Memory B cell (primary cell): ENCODE results near the gene RAB11FIP4.
A peak's percentile ranks its signal among the peaks of the same experiment; 100 is the strongest.

Source experiments
- ATAC-seq: fragments of 150-1000 bp; cut with Tn5 transposase; 2 replicates; pipeline ENCODE4 v1.10.0; 2021; ENCODE audit warnings: low read depth, mild to moderate bottlenecking, moderate library complexity
- DNase-seq, 2 donors: peaks; one replicate each; pipeline ENCODE4 v3.0.0; 2022; ENCODE audit warnings: low spot score in 2 of 2
- H3K27ac Mint-ChIP-seq: one replicate; pipeline ENCODE4 v1.8.0; 2022; ENCODE audit warnings: mild to moderate bottlenecking, moderate library complexity, mixed read lengths
- H3K27me3 Mint-ChIP-seq: one replicate; pipeline ENCODE4 v1.8.0; 2022; ENCODE audit warnings: mixed read lengths
- H3K36me3 Mint-ChIP-seq: one replicate; pipeline ENCODE4 v1.8.0; 2022; ENCODE audit warnings: mild to moderate bottlenecking, mixed read lengths
- H3K4me1 Mint-ChIP-seq: one replicate; pipeline ENCODE4 v1.8.0; 2022; ENCODE audit warnings: mixed read lengths
- H3K4me3 Mint-ChIP-seq: one replicate; pipeline ENCODE4 v1.8.0; 2022; ENCODE audit warnings: mild to moderate bottlenecking, moderate library complexity, mixed read lengths
- H3K9me3 Mint-ChIP-seq: one replicate; pipeline ENCODE4 v1.8.0; 2022; ENCODE audit warnings: mixed read lengths

The RAB11FIP4 gene

DNA sequence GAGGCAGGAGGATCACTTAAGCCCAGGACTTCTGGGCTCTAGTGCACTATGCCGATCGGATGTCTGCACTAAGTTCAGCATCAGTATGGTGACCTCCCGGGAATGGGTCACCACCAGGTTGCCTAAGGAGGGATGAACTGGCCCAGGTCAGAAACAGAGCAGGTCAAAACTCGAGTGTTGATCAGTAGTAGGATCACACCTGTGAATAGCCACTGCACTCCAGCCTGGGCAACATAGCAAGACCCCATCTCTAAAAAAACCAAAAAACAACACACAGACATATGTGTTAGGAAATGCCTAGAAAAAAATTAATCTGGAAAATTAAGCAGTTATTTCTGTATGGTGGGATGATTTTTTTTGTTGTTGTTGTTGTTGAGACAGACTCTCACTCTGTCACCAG, 127.0 kb downstream of the RAB11FIP4 start:
- Mint-ChIP-seq H3K9me3 (no peaks in the 10 kb centered on the region), H3K36me3 (peaks cover 22% of the 10 kb centered on the region), H3K27ac (no peak overlapping the region), H3K4me1 (peaks cover 7% of the 10 kb centered on the region), H3K27me3 (no peaks in the 10 kb centered on the region), H3K4me3 (no peak overlapping the region)
- ATAC-seq (no peak), DNase-seq (no peak)

DNA sequence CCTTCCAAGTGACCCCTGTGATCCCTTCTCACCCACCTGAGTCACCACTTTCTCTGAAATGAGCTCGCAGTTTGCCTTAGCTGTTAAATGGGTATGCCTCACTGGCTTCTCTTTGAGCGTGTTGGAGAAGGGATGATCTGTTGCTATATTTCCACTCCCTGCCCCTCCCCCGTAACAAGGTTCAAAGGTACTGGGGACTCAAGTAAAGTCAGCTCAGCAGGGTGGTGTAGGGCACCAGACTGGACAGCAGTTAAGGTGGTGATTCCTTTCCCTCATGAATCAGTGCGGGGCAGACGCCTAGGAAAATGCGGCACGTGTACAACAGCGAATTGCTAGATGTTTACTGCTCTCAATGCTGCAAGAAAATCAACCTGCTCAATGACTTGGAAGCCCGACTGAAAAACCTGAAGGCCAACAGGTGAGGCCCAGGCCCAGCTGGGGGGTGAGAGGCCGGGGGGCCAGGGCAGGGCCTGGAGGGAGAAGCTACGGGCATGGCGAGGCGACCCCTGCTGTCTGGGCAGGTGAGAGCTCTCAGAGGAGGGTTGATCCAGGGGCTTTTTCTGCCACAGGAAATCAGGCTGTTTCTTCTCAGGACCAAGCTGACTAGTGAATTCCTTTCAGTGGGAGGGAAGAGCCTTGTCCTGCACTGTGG, 130.3 kb downstream of the RAB11FIP4 start:
- DNase-seq (no peak), ATAC-seq (no peak)
- no peak overlapping the region for H3K27ac Mint-ChIP-seq
- peaks cover 5% of the 10 kb centered on the region for H3K4me1 Mint-ChIP-seq
- H3K9me3 Mint-ChIP-seq: no peaks in the 10 kb centered on the region
- H3K4me3 Mint-ChIP-seq: no peak overlapping the region
- no peaks in the 10 kb centered on the region for H3K27me3 Mint-ChIP-seq
- peaks cover 31% of the 10 kb centered on the region for H3K36me3 Mint-ChIP-seq

DNA sequence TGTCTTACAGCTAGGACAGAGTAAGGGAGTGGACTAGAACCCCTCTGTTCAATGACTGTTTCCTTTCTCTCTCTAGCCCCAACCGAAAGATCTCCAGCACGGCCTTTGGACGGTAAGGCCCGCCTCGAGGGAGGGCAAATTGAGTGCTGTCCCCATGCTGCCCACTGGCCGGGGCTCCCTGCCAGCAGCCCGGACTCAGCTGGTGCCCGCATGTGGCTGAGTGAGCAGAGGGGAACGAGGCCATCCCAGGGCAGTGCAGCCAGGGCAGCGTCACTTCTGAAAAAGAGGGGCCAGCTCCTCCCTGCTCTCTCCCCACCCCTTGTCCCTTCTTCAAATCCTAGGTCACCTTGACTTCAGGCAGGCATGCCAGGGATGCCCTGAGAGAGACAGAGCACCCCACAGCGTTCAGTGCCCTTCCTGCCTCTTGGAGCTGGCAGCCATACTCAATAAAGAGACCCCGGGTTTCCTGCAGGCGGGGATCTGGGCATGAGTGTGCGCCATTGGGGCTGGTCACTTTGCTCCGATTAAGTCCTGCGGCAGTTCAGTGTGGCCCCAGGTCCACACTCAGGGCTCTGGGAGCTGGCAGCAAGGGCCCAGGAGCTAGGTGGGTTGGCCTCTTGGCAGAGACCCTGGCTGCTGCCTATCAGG, 130.9 kb downstream of the RAB11FIP4 start:
- H3K4me3 Mint-ChIP-seq: no peak overlapping the region
- H3K36me3 Mint-ChIP-seq: peaks cover 31% of the 10 kb centered on the region
- no peak for ATAC-seq
- no peak overlapping the region for H3K27ac Mint-ChIP-seq
- H3K27me3 Mint-ChIP-seq: no peaks in the 10 kb centered on the region
- no peak for DNase-seq
- peaks cover 4% of the 10 kb centered on the region for H3K4me1 Mint-ChIP-seq
- H3K9me3 Mint-ChIP-seq: no peaks in the 10 kb centered on the region

DNA sequence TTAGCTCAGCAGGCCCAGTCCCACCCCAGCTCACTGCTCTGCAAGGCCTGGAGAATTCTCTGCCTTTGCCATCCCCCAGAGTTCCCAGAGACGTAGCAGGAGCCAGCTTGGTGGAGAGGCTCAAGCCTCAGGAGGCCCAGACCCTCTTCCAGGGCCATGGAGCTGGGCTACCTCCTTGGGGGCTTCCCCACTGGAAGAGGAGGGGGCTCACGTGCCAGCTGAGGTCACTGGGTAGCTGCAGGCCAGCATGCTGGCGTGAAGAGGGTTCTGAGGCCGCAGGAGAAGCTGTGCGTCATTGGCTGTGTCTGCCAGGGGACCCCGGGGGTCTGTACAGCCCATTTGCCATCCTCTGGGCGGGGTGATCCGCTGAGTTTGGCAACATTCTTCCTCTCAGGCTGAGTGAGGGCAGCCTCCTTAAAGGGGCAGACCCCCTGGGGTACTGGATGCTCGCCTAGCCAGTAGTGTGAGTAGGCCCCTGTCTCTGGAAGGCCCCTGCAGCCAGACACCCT, 131.6 kb downstream of the RAB11FIP4 start:
- Mint-ChIP-seq H3K36me3 (peaks cover 31% of the 10 kb centered on the region), H3K9me3 (no peaks in the 10 kb centered on the region), H3K4me1 (peaks cover 4% of the 10 kb centered on the region), H3K27me3 (no peaks in the 10 kb centered on the region), H3K27ac (no peak overlapping the region), H3K4me3 (no peak overlapping the region)
- DNase-seq (no peak), ATAC-seq (no peak)

DNA sequence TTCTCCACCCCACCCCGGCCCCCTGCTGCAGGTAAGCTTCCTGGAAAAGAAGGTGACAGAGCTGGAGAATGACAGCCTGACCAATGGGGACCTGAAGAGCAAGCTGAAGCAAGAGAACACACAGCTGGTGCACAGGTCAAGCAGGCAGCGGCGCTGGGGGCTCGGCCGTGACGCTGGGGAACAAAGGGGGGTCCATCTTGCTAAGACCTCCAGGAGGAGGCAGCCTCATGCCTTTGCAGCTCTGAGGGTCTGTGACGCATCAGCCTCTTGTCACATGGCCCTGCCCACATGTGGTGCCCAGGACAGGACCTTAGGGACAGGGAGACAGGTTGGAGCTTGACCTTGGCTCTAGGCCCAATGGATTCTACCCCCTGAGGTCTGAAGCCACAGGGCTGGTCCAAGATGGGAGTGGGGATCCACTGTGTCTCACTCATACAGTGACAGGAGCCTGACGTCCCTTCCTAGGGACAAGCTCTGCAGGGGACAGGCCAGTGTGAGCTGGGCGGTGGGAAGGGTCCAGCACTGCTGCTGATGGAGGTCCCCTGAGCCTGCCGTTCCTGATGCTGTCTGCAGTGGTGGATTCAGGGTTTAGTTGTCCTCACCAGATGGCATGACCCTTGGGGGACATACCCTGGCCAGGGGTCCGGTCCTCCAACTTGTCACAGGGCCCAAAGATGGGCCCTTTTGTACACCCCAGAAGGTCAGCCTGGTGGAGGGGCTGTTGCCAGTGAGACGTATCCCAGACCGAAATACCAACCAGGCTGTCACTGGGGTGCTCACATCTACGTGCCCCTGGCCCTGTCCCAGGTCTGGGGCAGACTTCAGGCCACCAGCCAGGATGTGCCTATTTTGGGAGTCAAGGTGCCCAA, 132.6 kb downstream of the RAB11FIP4 start:
- Mint-ChIP-seq H3K27me3 (no peaks in the 10 kb centered on the region), H3K36me3 (peaks cover 31% of the 10 kb centered on the region), H3K4me1 (peaks cover 4% of the 10 kb centered on the region), H3K9me3 (no peaks in the 10 kb centered on the region), H3K27ac (no peak overlapping the region), H3K4me3 (no peak overlapping the region)
- no peak for DNase-seq
- no peak for ATAC-seq

DNA sequence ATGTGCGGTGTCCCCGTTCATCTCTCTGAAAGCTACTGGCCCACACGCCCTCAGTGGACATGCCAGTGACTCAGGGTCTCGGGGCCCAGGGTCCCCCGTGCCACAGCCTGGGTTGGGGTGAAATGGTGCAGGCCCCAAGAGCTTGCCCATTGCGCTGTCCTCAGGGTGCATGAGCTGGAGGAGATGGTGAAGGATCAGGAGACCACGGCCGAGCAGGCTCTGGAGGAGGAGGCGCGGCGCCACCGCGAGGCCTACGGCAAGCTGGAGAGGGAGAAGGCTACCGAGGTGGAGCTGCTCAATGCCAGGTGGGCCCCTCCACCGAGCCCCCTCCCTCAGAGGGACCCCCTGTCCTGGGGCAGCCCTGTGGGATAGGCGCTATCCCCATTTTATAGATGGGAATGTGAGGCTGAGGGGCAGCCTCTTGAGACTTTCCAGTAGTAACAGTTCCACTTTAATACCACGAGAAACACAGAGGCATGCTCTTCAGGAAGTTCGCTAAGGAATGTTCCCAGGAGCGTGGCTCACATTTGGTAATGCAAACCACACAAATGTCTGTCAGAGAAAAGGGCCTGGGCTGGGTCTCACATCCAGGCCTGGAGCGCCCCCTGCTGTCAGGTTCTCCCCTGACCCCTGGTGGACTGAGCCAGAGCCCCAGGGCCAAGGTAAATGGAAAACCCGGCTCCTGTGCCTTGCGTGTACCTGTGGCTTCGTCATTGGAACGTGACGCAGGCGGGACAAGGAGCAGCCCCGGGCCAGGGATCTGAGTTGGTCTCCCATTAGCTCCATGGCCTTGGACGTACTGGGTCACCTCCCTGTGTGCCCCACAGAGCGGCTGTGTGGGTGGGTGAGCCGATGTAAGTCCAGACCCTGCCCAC, 133.7 kb downstream of the RAB11FIP4 start:
- H3K27me3 Mint-ChIP-seq: no peaks in the 10 kb centered on the region
- H3K9me3 Mint-ChIP-seq: no peaks in the 10 kb centered on the region
- DNase-seq (peak; percentile 91 to 98), ATAC-seq (peak; percentile 85)
- peaks cover 28% of the 10 kb centered on the region for H3K36me3 Mint-ChIP-seq
- peaks cover 4% of the 10 kb centered on the region for H3K4me1 Mint-ChIP-seq
- H3K4me3 Mint-ChIP-seq: no peak overlapping the region
- no peak overlapping the region for H3K27ac Mint-ChIP-seq

DNA sequence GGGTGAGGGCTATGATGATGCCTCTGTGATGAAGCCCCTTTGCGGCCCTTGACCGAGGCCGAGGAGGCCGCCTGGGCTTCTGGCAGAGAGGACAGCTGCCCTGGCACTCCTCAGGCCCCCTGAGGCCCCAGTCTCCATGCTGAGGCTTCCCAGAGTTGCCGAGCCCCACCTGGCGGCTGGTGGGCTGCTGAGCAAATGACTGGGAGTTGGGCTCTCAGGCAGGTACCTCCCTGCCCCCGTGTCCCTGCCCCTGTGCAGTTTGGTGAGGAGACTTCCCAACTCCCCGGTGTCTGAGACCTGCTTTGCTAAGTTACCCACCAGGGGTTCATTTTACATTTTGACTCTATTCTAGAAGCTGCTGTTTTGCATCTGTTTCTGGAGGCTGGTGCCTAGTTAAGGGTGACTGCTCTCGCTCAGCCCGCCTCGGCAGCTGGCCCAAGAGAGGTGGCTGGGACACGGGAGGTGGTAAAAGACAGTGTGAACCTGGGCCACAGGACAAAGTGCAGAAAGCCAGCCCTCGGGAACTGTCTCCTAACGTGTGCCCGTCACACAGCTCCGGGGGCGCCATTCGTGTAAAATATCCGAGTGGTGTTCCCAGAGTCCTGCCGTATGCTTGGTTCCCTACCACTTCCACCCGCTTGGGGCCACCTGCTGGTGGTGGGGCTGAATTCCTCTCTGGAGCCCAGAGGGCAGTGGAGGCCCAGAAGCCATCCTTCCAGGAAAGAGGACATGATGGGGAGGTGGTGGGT, 134.5 kb downstream of the RAB11FIP4 start:
- Mint-ChIP-seq H3K4me1 (peaks cover 4% of the 10 kb centered on the region), H3K36me3 (peaks cover 25% of the 10 kb centered on the region), H3K27me3 (no peaks in the 10 kb centered on the region), H3K9me3 (no peaks in the 10 kb centered on the region), H3K4me3 (peak overlapping the region; percentile 47), H3K27ac (no peak overlapping the region)
- DNase-seq: peak; percentile 39 to 44
- ATAC-seq: peak; percentile 71

DNA sequence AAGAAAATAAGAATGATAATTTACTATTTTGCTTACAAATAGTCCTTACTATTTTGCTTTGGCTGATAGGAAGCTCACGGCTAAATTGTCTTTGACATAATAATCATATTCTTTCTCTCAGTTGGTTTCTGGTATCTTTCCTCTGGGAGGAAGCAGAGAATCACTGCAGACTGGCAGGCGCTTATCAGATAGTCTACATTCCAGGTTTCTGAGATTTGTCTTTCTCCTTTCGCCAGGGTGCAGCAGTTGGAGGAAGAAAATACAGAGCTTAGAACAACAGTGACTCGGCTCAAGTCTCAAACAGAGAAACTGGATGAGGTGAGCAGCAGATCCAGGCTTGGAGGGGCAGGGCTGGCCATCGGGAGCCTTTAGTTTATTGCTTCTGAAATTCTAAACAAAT, 136.1 kb downstream of the RAB11FIP4 start:
- no peaks in the 10 kb centered on the region for H3K27me3 Mint-ChIP-seq
- no peaks in the 10 kb centered on the region for H3K9me3 Mint-ChIP-seq
- no peak overlapping the region for H3K27ac Mint-ChIP-seq
- DNase-seq: no peak
- H3K36me3 Mint-ChIP-seq: peaks cover 28% of the 10 kb centered on the region
- H3K4me3 Mint-ChIP-seq: no peak overlapping the region
- ATAC-seq: no peak
- peaks cover 4% of the 10 kb centered on the region for H3K4me1 Mint-ChIP-seq

DNA sequence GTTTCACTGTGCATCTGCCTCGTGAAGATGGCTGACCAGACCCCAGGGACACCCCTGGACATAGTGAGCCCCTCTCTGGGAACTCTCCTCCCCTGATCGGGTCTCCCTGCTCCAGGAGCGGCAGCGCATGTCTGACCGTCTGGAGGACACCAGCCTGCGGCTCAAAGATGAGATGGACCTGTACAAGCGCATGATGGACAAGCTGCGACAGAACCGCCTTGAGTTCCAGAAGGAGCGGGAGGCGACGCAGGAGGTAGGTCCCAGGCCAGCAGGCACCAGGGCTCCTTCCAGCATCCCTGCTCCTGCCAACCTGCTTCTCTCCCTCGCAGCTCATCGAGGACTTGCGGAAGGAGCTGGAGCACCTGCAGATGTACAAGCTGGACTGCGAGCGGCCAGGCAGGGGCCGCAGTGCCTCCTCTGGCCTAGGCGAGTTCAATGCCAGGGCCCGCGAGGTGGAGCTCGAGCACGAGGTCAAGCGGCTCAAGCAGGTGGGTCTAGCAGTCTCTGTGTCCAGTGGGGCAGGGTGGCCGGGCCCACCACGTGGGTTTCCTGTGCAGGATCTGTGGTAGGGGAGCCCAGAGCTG, 136.9 kb downstream of the RAB11FIP4 start:
- H3K36me3 Mint-ChIP-seq: peaks cover 27% of the 10 kb centered on the region
- no peak overlapping the region for H3K27ac Mint-ChIP-seq
- peaks cover 9% of the 10 kb centered on the region for H3K4me1 Mint-ChIP-seq
- ATAC-seq (no peak), DNase-seq (no peak)
- H3K27me3 Mint-ChIP-seq: no peaks in the 10 kb centered on the region
- H3K9me3 Mint-ChIP-seq: no peaks in the 10 kb centered on the region
- no peak overlapping the region for H3K4me3 Mint-ChIP-seq

DNA sequence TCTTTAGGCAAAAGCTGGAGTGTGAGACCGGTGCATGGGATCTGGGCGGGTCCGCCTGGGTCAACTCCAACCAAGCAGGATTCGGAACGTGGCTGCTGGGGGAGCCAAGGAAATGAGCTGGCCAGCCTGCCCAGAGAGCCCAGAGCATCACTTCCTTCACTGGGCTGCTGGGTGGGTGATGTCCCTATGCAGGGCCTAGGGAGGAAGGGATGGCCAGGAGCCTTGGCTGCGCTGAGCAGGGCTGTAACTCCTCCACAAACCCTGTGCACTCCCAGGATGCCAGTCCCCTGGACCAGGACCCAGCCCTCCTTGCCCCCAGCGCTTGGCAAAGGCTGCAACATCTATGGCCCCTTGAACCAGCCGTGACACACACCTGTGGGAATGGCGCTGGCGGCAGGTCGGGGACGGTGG, 138.4 kb downstream of the RAB11FIP4 start:
- Mint-ChIP-seq H3K9me3 (no peaks in the 10 kb centered on the region), H3K27me3 (no peaks in the 10 kb centered on the region), H3K4me1 (peaks cover 16% of the 10 kb centered on the region), H3K36me3 (peaks cover 15% of the 10 kb centered on the region), H3K4me3 (no peak overlapping the region), H3K27ac (no peak overlapping the region)
- DNase-seq (no peak), ATAC-seq (no peak)

DNA sequence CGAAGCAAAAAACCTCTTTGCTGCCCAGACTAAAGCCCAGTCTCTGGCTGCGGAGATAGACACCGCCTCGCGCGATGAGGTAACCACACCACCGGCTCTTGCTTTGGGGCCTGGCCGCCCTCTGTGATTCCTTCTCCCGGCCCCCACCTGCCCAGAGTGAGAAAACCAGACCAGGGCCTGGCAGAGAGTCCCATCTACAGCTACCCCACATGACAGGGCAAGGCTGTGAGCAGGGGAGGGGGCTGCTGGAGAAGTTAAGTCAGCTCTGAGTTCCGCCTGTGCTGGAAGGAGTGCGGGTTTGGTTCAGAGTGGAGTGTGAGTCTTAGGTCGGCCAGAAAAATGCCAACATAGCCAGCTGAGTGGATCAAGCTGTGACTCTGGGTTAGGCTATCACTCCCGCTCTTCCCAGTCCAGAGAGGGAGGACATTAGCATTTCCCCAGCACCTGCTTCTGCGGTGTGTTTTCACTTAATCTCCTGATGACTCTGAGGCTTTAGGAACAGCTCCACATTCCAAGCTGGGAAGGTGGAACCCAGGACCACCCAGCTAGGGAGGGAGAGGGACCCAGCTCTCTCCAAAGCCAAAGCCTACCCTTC, 139.0 kb downstream of the RAB11FIP4 start:
- no peak for DNase-seq

DNA sequence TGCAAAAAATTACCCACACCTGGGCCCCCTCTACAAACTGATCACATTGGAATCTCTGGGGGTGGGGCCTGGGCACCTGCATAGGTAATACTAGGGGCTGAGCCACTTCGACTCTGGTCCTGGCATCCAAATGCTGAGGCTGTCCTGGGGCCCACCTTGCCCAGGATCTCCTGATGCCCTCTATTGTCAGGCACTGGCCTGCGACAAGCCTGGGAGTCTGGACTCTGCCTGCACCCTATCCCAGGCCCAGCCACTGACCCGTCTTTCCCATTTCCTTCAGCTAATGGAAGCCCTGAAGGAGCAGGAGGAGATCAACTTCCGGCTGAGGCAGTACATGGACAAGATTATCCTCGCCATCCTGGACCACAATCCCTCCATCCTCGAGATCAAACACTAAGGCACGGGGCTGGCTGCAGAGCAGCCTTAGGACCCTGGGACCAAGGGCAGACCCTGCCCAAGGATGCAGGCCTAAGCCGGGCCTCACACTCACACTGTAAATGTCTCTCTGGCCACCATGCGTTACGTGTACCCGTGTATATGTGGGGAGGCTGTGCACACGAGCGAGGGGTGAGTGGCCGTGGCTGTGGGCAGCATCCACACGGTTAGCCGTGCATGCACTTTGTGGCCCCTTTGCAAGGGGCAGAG, 140.0 kb downstream of the RAB11FIP4 start:
- DNase-seq: no peak
- Mint-ChIP-seq H3K9me3 (no peaks in the 10 kb centered on the region), H3K4me3 (no peak overlapping the region), H3K4me1 (peaks cover 17% of the 10 kb centered on the region), H3K27ac (no peak overlapping the region), H3K27me3 (no peaks in the 10 kb centered on the region), H3K36me3 (peaks cover 15% of the 10 kb centered on the region)
- no peak for ATAC-seq

More for the DNA sequence above, 139.0 kb downstream of the RAB11FIP4 start:
- H3K27ac Mint-ChIP-seq: no peak overlapping the region
- ATAC-seq: no peak
- no peaks in the 10 kb centered on the region for H3K9me3 Mint-ChIP-seq
- H3K4me1 Mint-ChIP-seq: peaks cover 17% of the 10 kb centered on the region
- peaks cover 15% of the 10 kb centered on the region for H3K36me3 Mint-ChIP-seq
- no peaks in the 10 kb centered on the region for H3K27me3 Mint-ChIP-seq
- no peak overlapping the region for H3K4me3 Mint-ChIP-seq
